ENCODE results near the gene DAPK2.

DNA sequence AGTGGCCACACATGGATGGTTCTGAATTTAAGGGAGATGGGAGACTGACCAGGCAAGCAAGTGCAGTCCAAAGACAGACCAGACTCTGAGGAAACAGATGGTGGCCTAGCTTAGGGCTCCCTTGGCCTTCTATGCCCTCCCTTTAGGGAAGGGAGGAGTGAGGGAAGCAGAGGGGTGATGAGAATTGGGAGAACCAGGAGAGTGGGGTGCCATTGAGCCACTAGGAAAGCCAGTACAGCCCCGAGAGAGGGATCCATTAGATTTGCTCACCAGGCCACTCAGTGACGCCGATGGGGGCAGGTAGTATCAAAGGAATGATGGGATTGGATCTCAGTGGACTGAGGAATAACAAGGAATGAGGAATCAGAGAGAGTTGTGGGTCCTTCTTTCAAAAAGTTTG, 182.1 kb downstream of the DAPK2 start:
- TF ChIP-seq, protein P1, sequence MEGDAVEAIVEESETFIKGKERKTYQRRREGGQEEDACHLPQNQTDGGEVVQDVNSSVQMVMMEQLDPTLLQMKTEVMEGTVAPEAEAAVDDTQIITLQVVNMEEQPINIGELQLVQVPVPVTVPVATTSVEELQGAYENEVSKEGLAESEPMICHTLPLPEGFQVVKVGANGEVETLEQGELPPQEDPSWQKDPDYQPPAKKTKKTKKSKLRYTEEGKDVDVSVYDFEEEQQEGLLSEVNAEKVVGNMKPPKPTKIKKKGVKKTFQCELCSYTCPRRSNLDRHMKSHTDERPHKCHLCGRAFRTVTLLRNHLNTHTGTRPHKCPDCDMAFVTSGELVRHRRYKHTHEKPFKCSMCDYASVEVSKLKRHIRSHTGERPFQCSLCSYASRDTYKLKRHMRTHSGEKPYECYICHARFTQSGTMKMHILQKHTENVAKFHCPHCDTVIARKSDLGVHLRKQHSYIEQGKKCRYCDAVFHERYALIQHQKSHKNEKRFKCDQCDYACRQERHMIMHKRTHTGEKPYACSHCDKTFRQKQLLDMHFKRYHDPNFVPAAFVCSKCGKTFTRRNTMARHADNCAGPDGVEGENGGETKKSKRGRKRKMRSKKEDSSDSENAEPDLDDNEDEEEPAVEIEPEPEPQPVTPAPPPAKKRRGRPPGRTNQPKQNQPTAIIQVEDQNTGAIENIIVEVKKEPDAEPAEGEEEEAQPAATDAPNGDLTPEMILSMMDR (IDR thresholded peaks at IDR 0.05), result no peak
- no peak for TF ChIP-seq POLR2A (IDR thresholded peaks at IDR 0.05)
